WTC11 (cell line): ENCODE data around the gene ZSCAN21. TPM values are rescaled to one million over a fixed set of nuclear protein-coding genes. Genes with fewer than 3 reads are reported as not detected.

Experiments
- ATAC-seq: fragments of 200-7000 bp; cut with Tn5 transposase; 2 replicates; pipeline ENCODE4 v1.10.0; 2021; ENCODE audit warnings: mild to moderate bottlenecking, moderate library complexity
- CTCF ChIA-PET: fragments of 300-600 bp; sonication (Branson Sonifier 250); formaldehyde crosslinking; loops from one replicate; lab custom pipeline; 2021; ENCODE audit warnings: antibody characterized with exemption; lab: Charles Lee
- POLR2A ChIA-PET: fragments of 350-600 bp; sonication (Branson Sonifier 250); formaldehyde crosslinking; loops from one replicate; lab custom pipeline; 2021; ENCODE audit warnings: antibody characterized with exemption; lab: Charles Lee
- DNase-seq: peaks from one replicate; pipeline ENCODE4 v3.0.0; 2021; ENCODE audit warnings: low spot score
- H3K27ac Mint-ChIP-seq: 2 replicates; pipeline ENCODE4 v1.8.0; 2021; ENCODE audit warnings: mixed read lengths
- H3K27me3 Mint-ChIP-seq: 2 replicates; pipeline ENCODE4 v1.8.0; 2021; ENCODE audit warnings: low read depth, mild to moderate bottlenecking, moderate library complexity, mixed read lengths
- H3K36me3 Mint-ChIP-seq: 2 replicates; pipeline ENCODE4 v1.8.0; 2021; ENCODE audit warnings: mixed read lengths
- H3K4me1 Mint-ChIP-seq: 2 replicates; pipeline ENCODE4 v1.8.0; 2022; ENCODE audit warnings: mixed read lengths
- H3K4me3 Mint-ChIP-seq: 2 replicates; pipeline ENCODE4 v1.8.0; 2021; ENCODE audit warnings: mild to moderate bottlenecking, moderate library complexity, mixed read lengths
- H3K9me3 Mint-ChIP-seq: 2 replicates; pipeline ENCODE4 v1.8.0; 2021; ENCODE audit warnings: mixed read lengths
- AR ChIP-seq: fragments of 250-450 bp; sonication (Bioruptor Pico); IDR thresholded peaks from 2 replicates; pipeline ENCODE4 v1.9.0; 2021; ENCODE audit warnings: mild to moderate bottlenecking
- CBFB ChIP-seq: sonication (generic); formaldehyde crosslinking; IDR thresholded peaks from 2 replicates; pipeline ENCODE4 v1.8.1; 2022; ENCODE audit warnings: mild to moderate bottlenecking, low read depth, missing genetic modification reagents
- CDX4 ChIP-seq: fragments of 250-450 bp; sonication (Bioruptor Pico); IDR thresholded peaks from 2 replicates; pipeline ENCODE4 v1.9.0; 2021; ENCODE audit warnings: moderate library complexity, mild to moderate bottlenecking, inconsistent platforms, borderline replicate concordance
- CTCF ChIP-seq: fragments of 200-600 bp; IDR thresholded peaks from 2 replicates; pipeline ENCODE4 v1.8.0; 2022; ENCODE audit warnings: antibody characterized with exemption
- ERG ChIP-seq: fragments of 250-450 bp; sonication (Bioruptor Pico); IDR thresholded peaks from 2 replicates; pipeline ENCODE4 v1.8.0; 2021; ENCODE audit warnings: mild to moderate bottlenecking
- ESRRA ChIP-seq: sonication (generic); formaldehyde crosslinking; IDR thresholded peaks from 2 replicates; pipeline ENCODE4 v1.8.1; 2022; ENCODE audit warnings: mild to moderate bottlenecking, missing genetic modification reagents, borderline replicate concordance
- ETV6 ChIP-seq: sonication (generic); formaldehyde crosslinking; IDR thresholded peaks from 2 replicates; pipeline ENCODE4 v1.8.1; 2022; ENCODE audit warnings: mild to moderate bottlenecking, missing genetic modification reagents
- JAZF1 ChIP-seq: fragments of 250-450 bp; sonication (Bioruptor Pico); IDR thresholded peaks from 2 replicates; pipeline ENCODE4 v1.9.0; 2021; ENCODE audit warnings: moderate library complexity, mild to moderate bottlenecking, inconsistent platforms
- NR1H2 ChIP-seq: sonication (generic); formaldehyde crosslinking; IDR thresholded peaks from 2 replicates; pipeline ENCODE4 v1.9.0; 2021; ENCODE audit warnings: mild to moderate bottlenecking, moderate library complexity, missing genetic modification reagents
- PRDM15 ChIP-seq: sonication (generic); formaldehyde crosslinking; IDR thresholded peaks from 2 replicates; pipeline ENCODE4 v1.8.0; 2022; ENCODE audit warnings: missing genetic modification reagents
- RELA ChIP-seq: sonication (generic); formaldehyde crosslinking; IDR thresholded peaks from 2 replicates; pipeline ENCODE4 v1.8.1; 2022; ENCODE audit warnings: missing genetic modification reagents, mild to moderate bottlenecking, borderline replicate concordance
- SMAD3 ChIP-seq: sonication (generic); formaldehyde crosslinking; IDR thresholded peaks from 2 replicates; pipeline ENCODE4 v1.8.0; 2022; ENCODE audit warnings: missing genetic modification reagents, mild to moderate bottlenecking, borderline replicate concordance
- ZNF121 ChIP-seq: sonication (generic); formaldehyde crosslinking; IDR thresholded peaks from 2 replicates; pipeline ENCODE4 v1.8.0; 2023; ENCODE audit warnings: missing genetic modification reagents
- ZNF232 ChIP-seq: sonication (generic); formaldehyde crosslinking; IDR thresholded peaks from 2 replicates; pipeline ENCODE4 v1.8.0; 2022; ENCODE audit warnings: mild to moderate bottlenecking, missing genetic modification reagents
- ZNF263 ChIP-seq: sonication (generic); formaldehyde crosslinking; IDR thresholded peaks from 2 replicates; pipeline ENCODE4 v1.8.1; 2022; ENCODE audit warnings: low read depth, mild to moderate bottlenecking, moderate library complexity, missing genetic modification reagents
- ZNF423 ChIP-seq: fragments of 250-450 bp; sonication (Bioruptor Pico); IDR thresholded peaks from 2 replicates; pipeline ENCODE4 v2.1.2; 2022; ENCODE audit warnings: mild to moderate bottlenecking, moderate library complexity
- ZNF425 ChIP-seq: fragments of 250-450 bp; sonication (Bioruptor Pico); conservative IDR thresholded peaks from 2 replicates; pipeline ENCODE4 v1.9.0; 2021; ENCODE audit warnings: mild to moderate bottlenecking
- ZNF512 ChIP-seq: sonication (generic); formaldehyde crosslinking; IDR thresholded peaks from 2 replicates; pipeline ENCODE4 v1.8.1; 2022; ENCODE audit warnings: missing genetic modification reagents, borderline replicate concordance
- total RNA-seq: library from RNA; stranded (reverse); gene quantifications from 3 replicates; pipeline ENCODE4 v1.2.3, GENCODE V29; 2021

The ZSCAN21 gene
- total RNA-seq, 1 experiment from 2014 or later: 25.5 TPM

- ATAC-seq: no peak
- CTCF ChIA-PET: interaction anchor here (1.1 kb wide), 1 partner anchor 84 kb away, joined by 3 read pairs; no protein-coding TSS in a partner anchor
- Mint-ChIP-seq H3K27ac (no peak overlapping the region), H3K4me3 (no peak overlapping the region), H3K4me1 (peaks cover 3% of the 10 kb centered on the region; the same call in 1 of the 2 replicates), H3K9me3 (peaks cover 54% of the 10 kb centered on the region), H3K36me3 (peaks cover 94% of the 10 kb centered on the region), H3K27me3 (peaks cover 13% of the 10 kb centered on the region)
- POLR2A ChIA-PET: no interaction called here
- no peak for DNase-seq
- no peak for TF ChIP-seq NR1H2 (CRISPR knock-in tag)
- no peak for TF ChIP-seq ETV6
- TF ChIP-seq JAZF1 (CRISPR knock-in tag): no peak
- TF ChIP-seq SMAD3 (CRISPR knock-in tag): no peak
- no peak for TF ChIP-seq ERG (CRISPR knock-in tag)
- no peak for TF ChIP-seq AR (CRISPR knock-in tag)
- TF ChIP-seq CBFB (CRISPR knock-in tag): no peak
Measured at GRCh38 chr7:100074841-100075240, 25.3 kb downstream of the ZSCAN21 start.

- ATAC-seq: no peak
- Mint-ChIP-seq H3K36me3 (peaks cover 93% of the 10 kb centered on the region), H3K4me3 (no peak overlapping the region), H3K27ac (no peak overlapping the region), H3K27me3 (peaks cover 13% of the 10 kb centered on the region), H3K9me3 (peaks cover 48% of the 10 kb centered on the region), H3K4me1 (peaks cover 8% of the 10 kb centered on the region)
- DNase-seq: no peak
- ChIA-PET POLR2A (no interaction called here), CTCF (interaction anchor here (1.1 kb wide), 1 partner anchor 85 kb away, joined by 3 read pairs; no protein-coding TSS in a partner anchor)
- TF ChIP-seq ZNF425 (CRISPR knock-in tag) (no peak), SMAD3 (CRISPR knock-in tag) (no peak), CTCF (no peak), PRDM15 (CRISPR knock-in tag) (no peak), ZNF423 (CRISPR knock-in tag) (no peak), CDX4 (no peak), ZNF512 (CRISPR knock-in tag) (no peak), RELA (CRISPR knock-in tag) (no peak), ZNF263 (CRISPR knock-in tag) (no peak), ZNF121 (CRISPR knock-in tag) (no peak), ESRRA (CRISPR knock-in tag) (no peak), ZNF232 (no peak)
Measured at GRCh38 chr7:100075418-100075817, 25.8 kb downstream of the ZSCAN21 start.
